Activated CD8-positive, alpha-beta T cell treated with anti-CD3 and anti-CD28 coated beads for 36 hours (primary cell): ENCODE results near the gene SMCHD1. TPM values are rescaled to one million over a fixed set of nuclear protein-coding genes. Genes with fewer than 3 reads are reported as not detected.

Source experiments
- ATAC-seq: fragments of 200-7000 bp; cut with Tn5 transposase; one replicate; pipeline ENCODE4 v1.10.0; 2021; ENCODE audit warnings: mild to moderate bottlenecking, moderate library complexity
- CTCF ChIA-PET: fragments of 350-600 bp; sonication (Branson Sonifier 250); formaldehyde crosslinking; loops from one replicate; lab custom pipeline; 2021; ENCODE audit warnings: antibody characterized with exemption; lab: Charles Lee
- POLR2A ChIA-PET: fragments of 350-600 bp; sonication (Branson Sonifier 250); formaldehyde crosslinking; loops from one replicate; lab custom pipeline; 2021; ENCODE audit warnings: antibody characterized with exemption; lab: Charles Lee
- DNase-seq: peaks from one replicate; pipeline ENCODE4 v3.0.0-alpha.2; 2020
- H3K27ac Mint-ChIP-seq: one replicate; pipeline ENCODE4 v1.8.0; 2021; ENCODE audit warnings: mild to moderate bottlenecking, mixed read lengths
- H3K27me3 Mint-ChIP-seq: one replicate; pipeline ENCODE4 v1.8.0; 2021; ENCODE audit warnings: mixed read lengths
- H3K36me3 Mint-ChIP-seq: one replicate; pipeline ENCODE4 v1.8.0; 2021; ENCODE audit warnings: low read depth, mixed read lengths
- H3K4me1 Mint-ChIP-seq: one replicate; pipeline ENCODE4 v1.8.0; 2021; ENCODE audit warnings: low read depth, mixed read lengths
- H3K4me3 Mint-ChIP-seq: one replicate; pipeline ENCODE4 v1.8.0; 2021; ENCODE audit warnings: mild to moderate bottlenecking, moderate library complexity, mixed read lengths
- H3K9me3 Mint-ChIP-seq: one replicate; pipeline ENCODE4 v1.8.0; 2021; ENCODE audit warnings: mixed read lengths
- CTCF ChIP-seq: fragments of 200-600 bp; IDR thresholded peaks from one replicate; pipeline ENCODE4 v1.8.0; 2022; ENCODE audit warnings: antibody characterized with exemption, mild to moderate bottlenecking
- intact Hi-C: fragments of 100-400 bp; cut with micrococcal nuclease; formaldehyde crosslinking; loops from one replicate; pipeline ENCODE4 v1.10.0; 2022
- total RNA-seq, 2 experiments: library from RNA; stranded (reverse); gene quantifications; one replicate each; pipeline ENCODE4 v1.2.3, GENCODE V29; 2021

The SMCHD1 gene
- total RNA-seq, 2 experiments from 2014 or later, result 97.4 to 98.9 TPM

DNA sequence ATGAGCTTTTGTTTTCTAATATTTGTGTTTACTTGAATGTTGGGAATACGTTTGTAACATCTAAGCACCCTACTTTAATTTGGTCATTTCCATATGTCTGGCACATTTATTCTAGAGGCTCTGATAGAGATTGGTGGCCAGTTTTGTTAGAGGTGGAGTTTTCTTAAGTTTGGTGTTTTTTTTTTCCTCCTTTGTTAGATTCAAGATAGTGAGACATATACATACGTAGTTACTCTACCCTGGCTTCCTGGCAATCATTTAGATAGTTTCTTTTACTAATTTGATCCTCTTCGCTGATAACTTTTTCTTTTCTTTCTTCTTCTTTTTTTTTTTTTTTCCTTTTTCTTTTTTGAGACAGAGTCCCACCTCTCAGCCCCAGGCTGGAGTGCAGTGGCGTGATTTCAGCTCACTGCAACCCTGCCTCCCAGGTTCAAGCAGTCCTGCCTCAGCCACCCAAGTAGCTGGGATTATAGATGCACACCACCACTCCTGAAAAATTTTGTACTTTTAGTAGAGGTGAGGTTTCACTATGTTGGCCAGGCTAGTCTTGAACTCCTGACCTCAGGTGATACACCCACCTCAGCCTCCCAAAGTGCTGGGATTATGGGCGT is 26.6 kb downstream of the SMCHD1 start:
- intact Hi-C loops, result no loop called here
- H3K9me3 Mint-ChIP-seq, result peaks cover 10% of the 10 kb centered on the region
- H3K4me3 Mint-ChIP-seq, result peak overlapping the region; percentile 35
- no peak for TF ChIP-seq CTCF
- no peaks in the 10 kb centered on the region for H3K27me3 Mint-ChIP-seq
- H3K27ac Mint-ChIP-seq, result peak overlapping the region; percentile 92
- POLR2A ChIA-PET, result interaction anchor here (0.7 to 1.8 kb wide), 4 partner anchors 17 to 61 kb away, joined by 3 to 10 read pairs (median 4); partner anchors contain the start of gene SMCHD1
- peaks cover 71% of the 10 kb centered on the region for H3K36me3 Mint-ChIP-seq
- ATAC-seq (peak; percentile 73), DNase-seq (peak; percentile 19)
- peaks cover 62% of the 10 kb centered on the region for H3K4me1 Mint-ChIP-seq
- CTCF ChIA-PET, result no interaction called here

GRCh38 chr18:2683055-2683454 is 27.5 kb downstream of the SMCHD1 start:
- CTCF ChIA-PET, result interaction anchor here (1.7 kb wide), 1 partner anchor 10 kb away, joined by 3 read pairs; no protein-coding TSS in a partner anchor
- peak overlapping the region; percentile 58 for H3K4me3 Mint-ChIP-seq
- intact Hi-C loops, result no loop called here
- H3K27me3 Mint-ChIP-seq, result no peaks in the 10 kb centered on the region
- ATAC-seq (peak; percentile 54), DNase-seq (no peak)
- peaks cover 72% of the 10 kb centered on the region for H3K4me1 Mint-ChIP-seq
- peaks cover 73% of the 10 kb centered on the region for H3K36me3 Mint-ChIP-seq
- H3K27ac Mint-ChIP-seq, result peak overlapping the region; percentile 92
- TF ChIP-seq CTCF, result no peak
- peaks cover 14% of the 10 kb centered on the region for H3K9me3 Mint-ChIP-seq
- POLR2A ChIA-PET, result interaction anchor here (0.6 to 1.8 kb wide), 4 partner anchors 15 to 47 kb away, joined by 4 to 10 read pairs (median 4); partner anchors contain the start of gene SMCHD1

DNA sequence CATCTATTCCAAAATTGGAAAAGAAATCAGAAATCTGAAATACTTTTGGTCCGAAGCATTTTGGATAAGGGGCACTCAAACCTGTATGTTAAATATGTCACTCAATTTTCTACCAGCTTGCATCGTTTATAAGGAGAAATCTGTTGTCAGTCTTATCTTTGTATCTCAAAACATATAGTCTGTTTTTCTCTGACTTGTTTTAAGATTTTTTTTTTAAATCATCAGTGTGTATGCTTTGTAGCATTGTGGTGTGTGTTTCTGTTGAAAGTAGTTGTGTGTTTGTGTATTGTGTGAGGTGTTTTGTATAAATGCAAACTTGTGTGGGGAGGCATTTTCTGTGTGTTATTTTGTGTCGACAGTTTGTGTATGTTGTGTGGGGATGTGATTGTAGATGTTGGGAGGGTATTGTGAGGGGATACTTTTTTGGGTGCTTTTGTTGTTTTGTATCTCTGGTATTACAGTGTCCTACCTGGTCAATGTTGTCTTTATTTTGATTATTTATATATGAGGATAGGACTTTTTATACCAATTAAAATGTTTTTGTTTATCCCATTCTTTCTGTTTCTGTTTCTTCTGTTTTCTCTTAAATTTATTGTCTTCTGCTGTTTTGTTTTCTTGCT is 30.9 kb downstream of the SMCHD1 start:
- DNase-seq (no peak), ATAC-seq (no peak)
- peaks cover 14% of the 10 kb centered on the region for H3K9me3 Mint-ChIP-seq
- ChIA-PET CTCF (interaction anchor here (0.6 to 1.1 kb wide), 2 partner anchors 15 to 79 kb away, joined by 3 to 4 read pairs; no protein-coding TSS in a partner anchor), POLR2A (interaction anchor here (0.9 to 1.4 kb wide), 2 partner anchors 22 to 27 kb away, joined by 3 to 4 read pairs; no protein-coding TSS in a partner anchor)
- no peak for TF ChIP-seq CTCF
- intact Hi-C loops, result no loop called here
- peaks cover 73% of the 10 kb centered on the region for H3K4me1 Mint-ChIP-seq
- peaks cover 70% of the 10 kb centered on the region for H3K36me3 Mint-ChIP-seq
- no peaks in the 10 kb centered on the region for H3K27me3 Mint-ChIP-seq
- peak overlapping the region; percentile 91 for H3K27ac Mint-ChIP-seq
- no peak overlapping the region for H3K4me3 Mint-ChIP-seq

GRCh38 chr18:2687390-2688001 is 32.0 kb downstream of the SMCHD1 start:
- peaks cover 70% of the 10 kb centered on the region for H3K36me3 Mint-ChIP-seq
- no peak for TF ChIP-seq CTCF
- peaks cover 14% of the 10 kb centered on the region for H3K9me3 Mint-ChIP-seq
- ATAC-seq (peak; percentile 32), DNase-seq (no peak)
- peak overlapping the region; percentile 31 for H3K4me3 Mint-ChIP-seq
- peaks cover 69% of the 10 kb centered on the region for H3K4me1 Mint-ChIP-seq
- intact Hi-C loops, result no loop called here
- peak overlapping the region; percentile 91 for H3K27ac Mint-ChIP-seq
- H3K27me3 Mint-ChIP-seq, result no peaks in the 10 kb centered on the region
- POLR2A ChIA-PET, result interaction anchor here (0.6 to 2.1 kb wide), 5 partner anchors 11 to 201 kb away, joined by 3 to 13 read pairs (median 4); partner anchors contain the start of gene SMCHD1
- CTCF ChIA-PET, result interaction anchor here (1.0 to 2.2 kb wide), 6 partner anchors 10 to 70 kb away, joined by 3 to 6 read pairs (median 4); partner anchors contain the start of gene SMCHD1
